Measurements from ENCODE around the gene ZC3H7A.
"Not testable (repeated sequence)": the region's sequence is repeated elsewhere in the genome, so short reads cannot be mapped to it uniquely, and the experiment has no call there.

Gene ZC3H7A

GRCh38 chr16:11819798-11820197 lies 22.7 kb upstream of the ZC3H7A start:
- H3K36me3 ChIP-seq (replicated peaks; ENCODE audit: insufficient read depth, low read length): no peaks in the 10 kb centered on the region
- H3K9me3 ChIP-seq (replicated peaks; ENCODE audit: insufficient read depth, low read length): no peaks in the 10 kb centered on the region
- TF ChIP-seq EZH2 (optimal IDR thresholded peaks at IDR 0.05; ENCODE audit: low read depth, low read length) (no peak), EZH2phosphoT487 (IDR thresholded peaks at IDR 0.05; ENCODE audit: low read length) (no peak), CTCF (IDR thresholded peaks at IDR 0.05; ENCODE audit: low read length) (no peak)
- no peaks in the 10 kb centered on the region for H3K9me2 ChIP-seq (replicated peaks; ENCODE audit: insufficient read depth, low read length)
- no peaks in the 10 kb centered on the region for H3K27me3 ChIP-seq (replicated peaks; ENCODE audit: insufficient read depth, low read length)
- no peaks in the 10 kb centered on the region for H4K20me1 ChIP-seq (ENCODE audit: insufficient read depth, low read length)
- no peak for DNase-seq
- no peaks in the 10 kb centered on the region for H3K79me2 ChIP-seq (ENCODE audit: low read length)
- no peak overlapping the region for H2AFZ ChIP-seq (ENCODE audit: low read length)
- H3K4me1 ChIP-seq (ENCODE audit: low read length): no peaks in the 10 kb centered on the region
- H3K27ac ChIP-seq (ENCODE audit: low read length): no peak overlapping the region
- no peak overlapping the region for H3K9ac ChIP-seq (ENCODE audit: low read length)
- no peak overlapping the region for H3K4me3 ChIP-seq (ENCODE audit: low read length)
- no peaks in the 10 kb centered on the region for H3F3A ChIP-seq (ENCODE audit: insufficient read depth, low read length)
- H3K4me2 ChIP-seq (ENCODE audit: low read depth, low read length): no peak overlapping the region

DNA sequence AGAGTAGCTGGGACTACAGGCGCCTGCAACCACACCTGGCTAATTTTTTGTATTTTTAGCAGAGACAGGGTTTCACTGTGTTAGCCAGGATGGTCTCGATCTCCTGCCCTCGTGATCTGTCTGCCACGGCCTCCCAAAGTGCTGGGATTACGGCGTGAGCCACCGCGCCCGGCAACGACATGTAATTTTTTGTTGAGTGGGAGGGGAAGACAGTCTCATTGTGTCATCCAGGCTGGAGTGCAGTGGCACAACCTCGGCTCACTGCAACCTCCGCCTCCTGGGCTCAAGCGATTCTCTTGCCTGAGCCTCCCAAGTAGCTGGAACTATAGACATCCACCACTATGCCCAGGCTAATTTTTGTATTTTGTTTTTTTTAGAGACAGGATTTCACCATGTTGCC lies 21.9 kb upstream of the ZC3H7A start:
- H4K20me1 ChIP-seq (ENCODE audit: insufficient read depth, low read length); H3K4me1 ChIP-seq (ENCODE audit: low read length); DNase-seq; H3K9ac ChIP-seq (ENCODE audit: low read length); H3K27ac ChIP-seq (ENCODE audit: low read length); H3K4me2 ChIP-seq (ENCODE audit: low read depth, low read length); H2AFZ ChIP-seq (ENCODE audit: low read length); H3K9me3 ChIP-seq (replicated peaks; ENCODE audit: insufficient read depth, low read length); H3K36me3 ChIP-seq (replicated peaks; ENCODE audit: insufficient read depth, low read length); H3F3A ChIP-seq (ENCODE audit: insufficient read depth, low read length); H3K4me3 ChIP-seq (ENCODE audit: low read length); H3K27me3 ChIP-seq (replicated peaks; ENCODE audit: insufficient read depth, low read length); H3K9me2 ChIP-seq (replicated peaks; ENCODE audit: insufficient read depth, low read length); H3K79me2 ChIP-seq (ENCODE audit: low read length): not testable (repeated sequence)

GRCh38 chr16:11816123-11816522 lies 19.1 kb upstream of the ZC3H7A start:
- no peaks in the 10 kb centered on the region for H3K36me3 ChIP-seq (replicated peaks; ENCODE audit: insufficient read depth, low read length)
- H3F3A ChIP-seq (ENCODE audit: insufficient read depth, low read length): no peaks in the 10 kb centered on the region
- H3K9ac ChIP-seq (ENCODE audit: low read length): no peak overlapping the region
- no peak overlapping the region for H3K4me3 ChIP-seq (ENCODE audit: low read length)
- H2AFZ ChIP-seq (ENCODE audit: low read length): no peak overlapping the region
- no peaks in the 10 kb centered on the region for H3K9me3 ChIP-seq (replicated peaks; ENCODE audit: insufficient read depth, low read length)
- DNase-seq: no peak
- H3K27me3 ChIP-seq (replicated peaks; ENCODE audit: insufficient read depth, low read length): no peaks in the 10 kb centered on the region
- TF ChIP-seq CTCF (IDR thresholded peaks at IDR 0.05; ENCODE audit: low read length) (no peak), EZH2phosphoT487 (IDR thresholded peaks at IDR 0.05; ENCODE audit: low read length) (no peak), EZH2 (optimal IDR thresholded peaks at IDR 0.05; ENCODE audit: low read depth, low read length) (no peak)
- no peaks in the 10 kb centered on the region for H3K4me1 ChIP-seq (ENCODE audit: low read length)
- H3K27ac ChIP-seq (ENCODE audit: low read length): no peak overlapping the region
- H3K4me2 ChIP-seq (ENCODE audit: low read depth, low read length): no peak overlapping the region
- no peaks in the 10 kb centered on the region for H4K20me1 ChIP-seq (ENCODE audit: insufficient read depth, low read length)
- H3K79me2 ChIP-seq (ENCODE audit: low read length): no peaks in the 10 kb centered on the region
- no peaks in the 10 kb centered on the region for H3K9me2 ChIP-seq (replicated peaks; ENCODE audit: insufficient read depth, low read length)

- DNase-seq; H3K27me3 ChIP-seq (replicated peaks; ENCODE audit: insufficient read depth, low read length); H3K4me1 ChIP-seq (ENCODE audit: low read length): not testable (repeated sequence)
Observed at GRCh38 chr16:11814800-11815199, 17.7 kb upstream of the ZC3H7A start.

More at GRCh38 chr16:11814800-11815199, 17.7 kb upstream of the ZC3H7A start:
- H4K20me1 ChIP-seq (ENCODE audit: insufficient read depth, low read length); H3K36me3 ChIP-seq (replicated peaks; ENCODE audit: insufficient read depth, low read length); H3K9ac ChIP-seq (ENCODE audit: low read length); H2AFZ ChIP-seq (ENCODE audit: low read length); H3K9me3 ChIP-seq (replicated peaks; ENCODE audit: insufficient read depth, low read length); H3K27ac ChIP-seq (ENCODE audit: low read length); H3K9me2 ChIP-seq (replicated peaks; ENCODE audit: insufficient read depth, low read length); H3K4me2 ChIP-seq (ENCODE audit: low read depth, low read length); H3K4me3 ChIP-seq (ENCODE audit: low read length); H3F3A ChIP-seq (ENCODE audit: insufficient read depth, low read length); H3K79me2 ChIP-seq (ENCODE audit: low read length): not testable (repeated sequence)
